GM19193 (cell line): ENCODE results near the gene ETV6.

ENCODE experiments used
- POLR2A ChIP-seq: IDR thresholded peaks from 4 replicates; pipeline ENCODE4 v1.6.1; 2011; ENCODE audit not compliant: insufficient read depth, insufficient read length; ENCODE audit errors: extremely low read depth

Gene ETV6

DNA sequence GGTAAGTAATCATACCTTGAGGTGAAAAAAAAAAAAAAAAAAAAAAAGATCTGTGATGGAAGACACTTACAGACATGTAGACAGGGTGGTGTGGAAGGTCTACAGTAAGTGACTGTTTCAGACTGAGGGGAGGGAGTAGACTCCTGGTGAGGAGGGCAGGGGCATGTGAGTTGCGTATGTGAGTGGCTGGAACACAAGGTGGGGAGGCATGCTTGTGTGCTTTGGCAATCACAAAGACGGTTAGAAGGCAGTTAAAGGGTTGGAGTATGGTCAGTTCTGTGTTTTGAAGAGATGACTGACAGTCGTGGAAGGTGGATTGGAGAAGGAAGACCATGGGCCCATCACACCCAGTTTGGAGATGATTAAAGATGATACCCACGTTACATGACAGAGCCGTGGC, 65.2 kb downstream of the ETV6 start:
- TF ChIP-seq POLR2A: no peak

DNA sequence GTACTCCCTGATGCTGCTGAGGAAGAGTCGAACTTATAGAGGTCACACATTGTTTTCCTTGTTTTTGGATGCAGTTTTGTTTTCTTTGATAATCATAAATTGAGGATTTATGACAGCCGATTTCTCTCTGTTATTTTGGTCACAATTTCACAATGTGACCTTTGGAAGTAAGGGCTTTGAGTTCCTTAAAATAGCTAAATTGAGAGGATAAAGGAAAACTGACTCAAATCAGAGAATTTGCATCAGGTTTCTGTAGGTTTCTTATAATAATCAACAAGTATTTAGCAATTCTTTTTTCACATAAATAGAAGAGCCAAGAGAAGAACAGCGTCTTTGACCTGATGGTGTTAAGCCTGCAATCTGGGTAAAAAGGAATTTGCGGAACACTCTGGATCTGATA, 66.1 kb downstream of the ETV6 start:
- no peak for TF ChIP-seq POLR2A

DNA sequence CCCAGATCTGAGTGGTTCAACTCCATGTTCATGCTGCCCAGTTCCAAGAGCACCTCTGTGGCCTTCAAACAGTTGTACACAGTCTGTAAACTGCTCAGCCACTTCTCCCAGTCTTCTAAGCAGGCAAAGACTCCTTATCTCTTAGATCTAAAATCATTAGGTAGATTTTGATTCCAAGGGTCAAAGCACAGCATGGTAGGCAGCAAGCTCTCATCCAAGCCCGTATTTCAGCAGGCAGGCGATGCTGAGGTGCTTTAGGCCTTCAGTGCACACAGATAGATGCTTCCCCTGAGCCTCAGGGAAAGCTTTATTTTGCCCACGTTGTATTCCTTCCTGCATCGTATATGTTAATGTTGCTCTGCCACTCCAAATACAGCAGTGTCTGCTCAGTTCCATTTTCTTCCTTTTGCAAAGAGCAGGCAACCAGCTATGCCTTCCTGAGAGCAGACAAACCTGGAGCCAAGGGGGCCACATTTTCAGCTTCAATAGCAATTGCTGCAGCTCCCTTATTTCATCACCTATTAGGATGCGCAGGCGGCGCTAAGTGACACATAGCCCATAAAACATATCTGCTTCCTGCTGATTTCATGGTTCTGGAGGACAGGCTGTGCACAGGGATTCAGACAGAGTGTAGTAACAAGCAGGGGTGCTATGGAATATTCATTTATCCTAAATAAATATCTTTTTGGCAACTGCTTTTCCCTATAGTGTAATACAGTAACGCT, 67.5 kb downstream of the ETV6 start:
- no peak for TF ChIP-seq POLR2A

DNA sequence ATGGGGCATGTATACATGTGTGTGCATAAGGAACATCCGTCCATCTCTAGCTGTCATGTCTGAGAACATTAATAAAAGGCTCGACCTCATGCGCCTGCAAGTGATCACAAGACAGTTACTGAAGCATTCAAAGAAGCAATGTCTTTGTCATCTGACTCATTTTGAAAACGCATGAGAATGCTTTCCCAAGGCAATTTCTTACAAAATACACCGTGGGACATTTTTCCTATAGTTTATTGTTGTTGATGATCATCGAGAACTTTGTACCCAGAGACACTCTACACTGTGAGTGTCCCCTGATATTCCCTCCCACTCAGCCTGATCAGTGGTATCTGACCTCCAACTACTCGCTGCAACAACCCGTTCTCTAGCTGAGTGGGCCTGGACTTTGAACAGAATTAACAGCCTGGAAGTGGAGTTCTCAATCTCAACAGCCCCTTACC, 68.1 kb downstream of the ETV6 start:
- TF ChIP-seq POLR2A: no peak

DNA sequence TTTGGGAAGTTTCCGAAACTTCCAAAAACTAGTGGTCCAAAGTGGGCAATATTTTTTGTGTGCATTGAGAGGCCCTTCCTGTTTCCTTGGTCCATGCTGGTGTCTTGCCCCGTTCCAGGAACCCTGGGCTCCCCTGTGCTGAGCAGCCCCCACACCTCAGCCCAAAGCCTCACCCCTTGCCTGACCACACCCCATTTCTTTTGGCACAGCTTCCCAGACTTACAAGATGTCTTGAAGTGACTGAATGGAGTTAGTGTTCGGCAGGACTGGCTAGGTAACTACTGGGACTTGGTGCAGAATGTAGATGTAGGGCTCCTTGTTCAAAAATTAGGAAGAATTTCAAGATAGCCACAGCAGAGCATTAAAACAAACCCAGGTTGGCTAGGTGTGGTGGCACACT, 68.6 kb downstream of the ETV6 start:
- no peak for TF ChIP-seq POLR2A

DNA sequence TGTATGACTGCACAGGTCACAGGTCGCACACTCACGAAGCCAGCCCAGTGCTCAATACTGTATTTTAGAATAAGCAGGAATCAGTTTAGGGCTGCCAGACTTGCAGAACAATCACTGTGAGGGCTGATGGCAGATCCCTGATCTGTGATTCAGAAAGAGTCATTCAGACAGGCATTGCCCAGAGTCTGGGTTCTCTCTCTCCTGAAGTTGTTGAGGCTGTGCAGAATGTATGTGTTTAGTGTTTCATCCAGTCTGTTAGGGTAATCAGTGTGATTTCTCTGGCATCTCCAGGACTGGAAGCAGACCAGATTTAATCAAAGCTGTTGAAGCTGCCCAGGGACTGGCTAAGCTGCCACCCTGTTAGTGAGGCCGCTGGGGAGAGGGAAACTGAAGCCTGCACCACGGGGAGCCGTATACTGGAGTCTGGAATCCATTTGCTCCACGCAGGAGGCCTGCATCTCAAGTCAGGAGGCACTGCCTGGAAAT, 69.3 kb downstream of the ETV6 start:
- TF ChIP-seq POLR2A: no peak

DNA sequence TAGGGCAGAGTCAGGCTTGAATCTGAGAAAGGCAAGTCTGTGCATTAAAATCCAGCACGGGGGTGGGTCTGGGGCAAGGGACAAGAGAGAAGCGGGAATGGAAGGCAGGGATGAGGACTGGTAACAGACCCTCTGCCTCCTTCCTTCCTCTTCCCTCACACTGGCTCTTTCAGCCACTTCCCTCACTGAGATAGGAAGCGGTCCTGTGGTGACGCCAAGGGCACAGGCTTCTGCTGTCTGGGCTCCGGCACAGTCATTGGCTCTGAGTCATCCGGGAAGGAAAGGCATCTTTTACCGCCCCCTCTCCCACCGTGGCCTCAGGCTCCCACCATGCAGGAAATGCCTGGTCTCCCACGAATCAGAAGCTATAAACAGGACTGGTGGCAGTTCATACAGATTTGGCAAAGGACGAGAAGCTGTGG, 70.2 kb downstream of the ETV6 start:
- TF ChIP-seq POLR2A: peak; percentile 14

DNA sequence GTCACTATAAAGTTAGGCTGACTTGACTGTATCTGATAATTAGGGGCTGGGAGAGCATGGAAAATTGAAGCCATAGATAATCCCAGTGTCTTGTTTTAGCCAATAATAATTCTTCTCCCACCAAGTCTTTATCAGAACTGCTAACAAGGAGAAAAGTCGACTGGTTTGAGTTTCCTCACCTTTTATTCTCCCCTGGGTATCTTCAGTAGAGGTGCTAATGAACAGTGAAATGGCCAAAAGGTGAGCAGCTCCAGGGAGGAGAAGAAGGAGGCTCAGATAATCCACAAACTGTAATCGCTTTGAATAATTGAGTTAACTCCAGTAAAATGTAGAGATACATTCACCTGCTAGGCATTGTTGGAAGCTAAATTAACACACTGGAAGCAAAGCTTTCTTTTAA, 72.6 kb downstream of the ETV6 start:
- no peak for TF ChIP-seq POLR2A

DNA sequence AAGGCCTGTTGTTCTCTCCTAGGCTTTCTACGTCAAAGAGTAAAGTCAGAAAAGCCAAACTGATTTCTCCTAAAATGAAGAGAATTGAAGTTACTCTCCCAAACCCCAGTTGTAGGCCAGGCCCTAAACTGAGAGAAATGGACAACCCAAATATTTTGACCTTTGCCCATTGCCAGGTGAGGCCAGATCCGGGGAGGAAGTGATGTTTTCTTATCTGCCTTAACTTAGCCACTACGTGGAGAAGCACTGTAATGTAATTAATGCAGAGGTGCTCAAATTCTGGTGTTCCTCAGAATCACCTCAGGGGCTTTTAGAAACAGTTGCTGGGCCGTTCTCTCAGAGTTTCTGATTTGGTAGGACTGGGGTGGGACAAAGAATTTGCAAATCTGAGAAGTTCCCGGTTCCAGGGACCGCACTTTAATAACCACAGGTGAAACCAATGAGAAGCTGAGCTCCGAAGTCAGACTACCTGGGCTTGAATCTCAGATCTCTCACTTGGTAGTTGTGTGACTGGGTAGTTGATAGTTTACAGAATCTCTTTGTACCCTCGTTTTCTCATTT, 73.2 kb downstream of the ETV6 start:
- no peak for TF ChIP-seq POLR2A

DNA sequence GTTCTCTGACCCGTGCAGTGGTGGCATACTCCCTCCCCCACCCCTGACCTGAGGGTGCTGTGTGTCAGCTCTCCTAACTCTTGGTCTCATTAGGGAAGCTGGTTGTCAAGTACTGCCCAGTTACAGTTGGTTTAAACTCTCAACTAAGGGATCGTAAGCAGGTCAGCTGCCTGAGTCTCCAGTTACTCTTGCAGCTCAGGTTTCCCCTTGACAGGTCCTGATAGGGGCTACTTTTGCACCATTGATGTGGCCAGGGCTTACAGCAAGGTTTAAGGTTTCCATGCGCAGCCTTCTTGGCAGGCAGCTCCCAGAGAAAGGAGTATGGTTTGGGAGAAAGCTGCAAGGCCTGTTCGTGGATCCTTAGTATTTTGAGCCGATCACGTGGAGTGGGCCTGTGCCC, 74.5 kb downstream of the ETV6 start:
- no peak for TF ChIP-seq POLR2A

DNA sequence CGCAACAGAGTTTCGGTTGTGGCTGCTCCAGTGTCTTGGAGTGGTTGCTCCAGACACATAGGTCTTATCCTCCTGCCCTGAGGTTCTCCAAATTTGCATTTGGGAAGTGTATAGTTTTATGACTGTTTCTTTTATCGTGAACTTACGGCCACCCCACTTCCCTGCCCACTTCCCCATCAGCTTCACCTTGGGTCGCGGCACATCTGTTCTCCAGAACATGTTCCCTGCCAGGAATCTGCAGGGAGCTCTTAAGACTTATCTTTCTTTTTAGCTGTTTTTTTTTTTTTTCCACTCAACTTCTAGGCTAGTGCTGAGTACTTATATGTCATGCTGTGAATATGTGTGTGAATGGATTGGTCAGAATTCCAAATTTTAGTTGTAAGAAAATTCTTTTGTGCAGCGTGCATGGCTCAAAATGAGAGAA, 75.4 kb downstream of the ETV6 start:
- no peak for TF ChIP-seq POLR2A

DNA sequence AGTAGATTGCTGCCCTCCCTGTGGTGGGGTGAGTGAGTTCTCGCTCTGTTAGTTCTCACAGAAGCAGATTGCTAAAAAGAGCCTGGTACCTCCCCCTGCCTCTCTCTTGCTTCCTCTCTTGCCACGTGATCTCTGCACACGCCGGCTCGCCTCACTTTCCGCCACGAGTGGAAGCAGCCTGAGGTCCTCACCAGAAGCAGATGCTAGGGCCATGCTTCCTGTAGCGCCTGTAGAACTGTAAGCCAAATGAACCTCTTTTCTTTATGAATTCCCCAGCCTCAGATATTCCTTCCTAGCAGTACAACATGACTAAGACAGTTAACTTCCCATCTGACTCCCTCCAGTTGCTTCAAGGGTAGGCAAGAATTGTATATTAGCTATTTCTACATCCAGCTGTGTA, 76.2 kb downstream of the ETV6 start:
- TF ChIP-seq POLR2A: no peak

DNA sequence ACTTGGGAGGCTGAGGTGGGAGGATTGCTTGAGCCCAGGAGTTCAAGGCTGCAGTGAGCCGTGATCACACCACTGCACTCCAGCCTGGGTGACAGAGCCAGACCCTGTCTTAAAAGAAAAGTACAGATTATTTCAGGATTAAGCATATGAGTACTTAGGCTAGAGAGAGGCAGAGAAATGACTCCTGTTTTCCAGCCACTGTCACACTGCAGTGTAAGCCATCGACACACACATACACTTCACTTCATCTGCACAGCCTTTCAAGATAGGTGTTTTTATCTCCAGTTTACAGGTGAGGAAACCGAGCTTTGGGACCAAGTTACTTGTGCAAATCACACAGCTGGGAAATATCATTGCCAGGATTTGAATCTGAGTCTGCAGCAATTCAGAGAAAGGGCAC, 77.2 kb downstream of the ETV6 start:
- no peak for TF ChIP-seq POLR2A

DNA sequence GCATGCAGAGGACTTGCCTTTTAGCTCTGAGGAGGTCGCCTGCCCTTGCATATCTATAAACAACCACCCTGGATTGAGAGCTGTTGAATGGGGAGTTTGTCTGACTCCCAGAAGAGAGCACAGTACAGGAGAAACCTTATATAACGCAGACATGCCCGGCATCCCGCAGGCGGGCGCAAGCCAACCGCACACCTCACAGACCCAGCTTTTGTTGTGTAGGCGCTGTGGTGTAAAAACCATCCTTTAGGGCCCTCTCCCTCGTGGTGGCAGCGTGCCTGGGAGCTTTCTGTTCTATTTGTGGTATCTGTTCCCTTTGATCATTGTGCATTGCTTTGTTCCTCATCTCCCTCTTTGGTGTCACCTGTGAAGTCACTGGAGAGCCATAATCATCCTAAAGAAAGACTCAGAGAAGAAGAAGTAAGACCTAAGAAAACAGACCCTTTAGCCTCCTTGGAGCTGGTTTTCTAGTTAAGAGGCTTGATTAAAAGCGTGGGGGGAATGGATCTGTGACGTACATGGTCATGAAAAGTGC, 77.7 kb downstream of the ETV6 start:
- TF ChIP-seq POLR2A: no peak

DNA sequence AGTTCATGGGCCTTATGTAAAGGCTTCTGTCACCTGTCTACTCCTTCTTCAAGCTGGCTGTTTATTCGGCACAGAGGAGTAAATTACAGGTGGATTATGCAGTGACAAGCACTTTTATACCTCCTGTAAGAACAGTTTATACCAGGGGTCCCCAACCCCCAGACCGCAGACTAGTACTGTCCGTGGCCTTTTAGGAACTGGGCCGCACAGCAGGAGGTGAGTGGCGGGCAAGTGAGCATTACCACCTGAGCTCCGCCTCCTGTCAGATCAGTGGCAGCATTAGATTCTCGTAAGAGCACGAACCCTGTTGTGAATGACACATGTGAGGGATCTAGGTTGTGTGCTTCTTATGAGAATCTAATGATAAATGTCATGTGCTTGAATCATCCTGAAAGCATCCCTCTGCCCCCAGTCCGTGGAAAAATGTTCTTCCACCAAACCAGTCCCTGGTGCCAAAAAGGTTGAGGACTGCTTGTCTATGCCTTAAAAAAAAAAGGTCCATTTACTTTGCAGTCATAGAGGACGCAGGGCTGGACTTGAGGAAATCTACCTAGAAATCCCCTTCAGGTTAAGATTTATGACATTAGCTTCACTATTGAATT, 78.8 kb downstream of the ETV6 start:
- no peak for TF ChIP-seq POLR2A

DNA sequence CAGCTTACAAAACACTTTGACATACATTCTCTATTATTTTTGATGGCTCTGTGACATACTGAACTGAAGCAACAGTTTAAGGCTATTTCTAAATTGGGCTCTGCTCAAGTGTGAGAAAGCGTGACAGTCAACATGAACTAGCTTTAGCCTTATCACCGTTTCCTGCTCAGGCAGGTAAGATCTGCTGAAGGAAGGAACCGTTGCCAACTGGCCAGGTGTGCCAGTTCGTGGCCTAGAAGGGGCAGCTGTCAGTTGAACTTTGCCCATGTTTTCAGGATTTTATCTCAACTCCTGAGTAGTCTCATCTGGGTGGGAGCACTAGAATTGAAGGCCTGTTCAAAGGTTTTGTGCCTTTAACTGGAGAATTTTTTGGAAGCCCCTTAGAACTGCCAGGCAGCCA, 79.5 kb downstream of the ETV6 start:
- no peak for TF ChIP-seq POLR2A
